HG02588 (cell line): ENCODE measurements around the gene SIX4.

Source experiments
- ATAC-seq: cut with Tn5 transposase; IDR thresholded peaks from one replicate; pipeline ENCODE4 v1.9.1; 2021; ENCODE audit warnings: mild to moderate bottlenecking, moderate library complexity; ENCODE audit not compliant: unreplicated experiment

The SIX4 gene

GRCh38 chr14:60662982-60663381 is 61.2 kb downstream of the SIX4 start:
- ATAC-seq: no peak

GRCh38 chr14:60661721-60662120 is 62.4 kb downstream of the SIX4 start:
- no peak for ATAC-seq
